ENCODE results near the gene HHATL. TPM values are rescaled to one million over a fixed set of nuclear protein-coding genes. Genes with fewer than 3 reads are reported as not detected.

HHATL gene
- not detected in 2 replicates for total RNA-seq

GRCh38 chr3:42702066-42702951 lies at the start of gene HHATL:
Gene HHATL (minus strand): TSS chr3:42702798. CDS start chr3:42700826, 1,972 bp downstream.

GRCh38 chr3:42685363-42685881 lies 17.2 kb downstream of the HHATL start, which contains the start of gene KLHL40:
Gene KLHL40 (plus strand): TSS chr3:42685537. CDS start chr3:42685619, 82 bp downstream.

GRCh38 chr3:42653560-42654330 lies 48.9 kb downstream of the HHATL start, which contains the start of gene ZBTB47:
Gene ZBTB47 (plus strand): TSS chr3:42653697. CDS start chr3:42658356, 4,659 bp downstream.

Other genes starting within 250 kb of the HHATL start
- gene VIPR1, start 200.2 kb downstream of the HHATL start, total RNA-seq: 0.32 and 0.46 TPM in 2 replicates
- gene SEC22C, start 120.8 kb downstream of the HHATL start, total RNA-seq: 67.2 and 101 TPM in 2 replicates
- 39.6 and 49.7 TPM in 2 replicates for gene SS18L2, start 111.9 kb downstream of the HHATL start, total RNA-seq
- gene NKTR, start 102.1 kb downstream of the HHATL start, total RNA-seq: 40.3 and 61.4 TPM in 2 replicates
- 12.2 and 13.6 TPM in 2 replicates for gene ZBTB47, start 49.1 kb downstream of the HHATL start, total RNA-seq
- not detected in 2 replicates for gene KLHL40, start 17.3 kb downstream of the HHATL start, total RNA-seq
- 1.3 TPM in 1 of 2 replicates, not detected in the other for gene CCDC13, start 70.5 kb upstream of the HHATL start, total RNA-seq
- gene HIGD1A, start 101.7 kb upstream of the HHATL start, total RNA-seq: 193 and 197 TPM in 2 replicates
- gene ACKR2, start 106.6 kb upstream of the HHATL start, total RNA-seq: not detected in 2 replicates
- gene CYP8B1, start 173.1 kb upstream of the HHATL start, total RNA-seq: not detected in 2 replicates
- gene ZNF662, start 203.3 kb upstream of the HHATL start, total RNA-seq: 0.76 and 0.97 TPM in 2 replicates